Measurements from ENCODE around the gene BAHCC1. TPM values are rescaled to one million over a fixed set of nuclear protein-coding genes. Genes with fewer than 3 reads are reported as not detected.
A peak's percentile ranks its signal among the peaks of the same experiment; 100 is the strongest.

The BAHCC1 gene
- total and polyA plus RNA-seq, 3 experiments from 2014 or later: not detected

- H3K4me3 ChIP-seq (ENCODE audit: low read length): no peak overlapping the region
- Mint-ChIP-seq H3K4me1 (peaks cover 5 to 11% (median 5%) of the 10 kb centered on the region in 3 donors), H3K36me3 (no peaks in the 10 kb centered on the region), H3K27me3 (peaks cover 0 to 7% of the 10 kb centered on the region in 2 donors), H3K27ac (no peak overlapping the region), H3K9me3 (no peaks in the 10 kb centered on the region), H3K4me3 (no peak overlapping the region)
- ChIA-PET CTCF (no interaction called here), POLR2A (no interaction called here)
- no peak overlapping the region for H3K27ac ChIP-seq (ENCODE audit: low read depth, low read length)
- H3K27me3 ChIP-seq (ENCODE audit: insufficient read depth, low read length, poor library complexity, severe bottlenecking): no peaks in the 10 kb centered on the region
- no peaks in the 10 kb centered on the region for H3K9me3 ChIP-seq (ENCODE audit: low read length)
- H3K4me1 ChIP-seq (ENCODE audit: insufficient read depth, low read length): peaks cover 10% of the 10 kb centered on the region
- H3K36me3 ChIP-seq (ENCODE audit: insufficient read depth, low read length): no peaks in the 10 kb centered on the region
- DNase-seq: peak in 1 of 5 donors; percentile 21
These were observed 58.5 kb downstream of the BAHCC1 start for GRCh38 chr17:81453712-81454111.

- CTCF ChIA-PET: no interaction called here
- Histone ChIP-seq H3K9me3 (ENCODE audit: low read length) (no peaks in the 10 kb centered on the region), H3K4me1 (ENCODE audit: insufficient read depth, low read length) (peaks cover 10% of the 10 kb centered on the region), H3K27ac (ENCODE audit: low read depth, low read length) (no peak overlapping the region), H3K27me3 (ENCODE audit: insufficient read depth, low read length, poor library complexity, severe bottlenecking) (no peaks in the 10 kb centered on the region), H3K4me3 (ENCODE audit: low read length) (no peak overlapping the region), H3K36me3 (ENCODE audit: insufficient read depth, low read length) (no peaks in the 10 kb centered on the region)
- DNase-seq: no peak
- no peaks in the 10 kb centered on the region for H3K9me3 Mint-ChIP-seq
- POLR2A ChIA-PET: no interaction called here
- H3K27me3 Mint-ChIP-seq: peaks cover 0 to 7% of the 10 kb centered on the region in 2 donors
- H3K27ac Mint-ChIP-seq: no peak overlapping the region
- H3K36me3 Mint-ChIP-seq: no peaks in the 10 kb centered on the region
- H3K4me1 Mint-ChIP-seq: peaks cover 5 to 11% (median 5%) of the 10 kb centered on the region in 3 donors
- H3K4me3 Mint-ChIP-seq: no peak overlapping the region
These were observed 59.2 kb downstream of the BAHCC1 start for GRCh38 chr17:81454473-81454872.

- no peak for DNase-seq
- no peaks in the 10 kb centered on the region for H3K9me3 Mint-ChIP-seq
- Histone ChIP-seq H3K36me3 (ENCODE audit: insufficient read depth, low read length) (no peaks in the 10 kb centered on the region), H3K27ac (ENCODE audit: low read depth, low read length) (no peak overlapping the region), H3K9me3 (ENCODE audit: low read length) (no peaks in the 10 kb centered on the region), H3K4me1 (ENCODE audit: insufficient read depth, low read length) (peaks cover 10% of the 10 kb centered on the region), H3K4me3 (ENCODE audit: low read length) (no peak overlapping the region), H3K27me3 (ENCODE audit: insufficient read depth, low read length, poor library complexity, severe bottlenecking) (no peaks in the 10 kb centered on the region)
- ChIA-PET POLR2A (no interaction called here), CTCF (no interaction called here)
- H3K4me3 Mint-ChIP-seq: no peak overlapping the region
- H3K27me3 Mint-ChIP-seq: peaks cover 0 to 4% of the 10 kb centered on the region in 2 donors
- no peaks in the 10 kb centered on the region for H3K36me3 Mint-ChIP-seq
- H3K4me1 Mint-ChIP-seq: peaks cover 5 to 11% (median 5%) of the 10 kb centered on the region in 3 donors
- H3K27ac Mint-ChIP-seq: no peak overlapping the region
These were observed 60.1 kb downstream of the BAHCC1 start for GRCh38 chr17:81455387-81455786.

GRCh38 chr17:81456091-81456490 is 60.8 kb downstream of the BAHCC1 start:
- Mint-ChIP-seq H3K4me3 (no peak overlapping the region), H3K27me3 (peaks cover 0 to 4% of the 10 kb centered on the region in 2 donors), H3K4me1 (peaks cover 5 to 11% (median 5%) of the 10 kb centered on the region in 3 donors), H3K36me3 (no peaks in the 10 kb centered on the region), H3K27ac (no peak overlapping the region), H3K9me3 (no peaks in the 10 kb centered on the region)
- DNase-seq: no peak
- Histone ChIP-seq H3K27ac (ENCODE audit: low read depth, low read length) (no peak overlapping the region), H3K4me1 (ENCODE audit: insufficient read depth, low read length) (peaks cover 10% of the 10 kb centered on the region), H3K36me3 (ENCODE audit: insufficient read depth, low read length) (no peaks in the 10 kb centered on the region), H3K9me3 (ENCODE audit: low read length) (no peaks in the 10 kb centered on the region), H3K27me3 (ENCODE audit: insufficient read depth, low read length, poor library complexity, severe bottlenecking) (no peaks in the 10 kb centered on the region), H3K4me3 (ENCODE audit: low read length) (no peak overlapping the region)
- ChIA-PET POLR2A (no interaction called here), CTCF (no interaction called here)

- Mint-ChIP-seq H3K9me3 (no peaks in the 10 kb centered on the region), H3K4me1 (peaks cover 5 to 11% (median 5%) of the 10 kb centered on the region in 3 donors), H3K36me3 (no peaks in the 10 kb centered on the region), H3K4me3 (no peak overlapping the region), H3K27me3 (peaks cover 0 to 4% of the 10 kb centered on the region in 2 donors), H3K27ac (no peak overlapping the region)
- Histone ChIP-seq H3K36me3 (ENCODE audit: insufficient read depth, low read length) (no peaks in the 10 kb centered on the region), H3K9me3 (ENCODE audit: low read length) (no peaks in the 10 kb centered on the region), H3K27ac (ENCODE audit: low read depth, low read length) (no peak overlapping the region), H3K4me1 (ENCODE audit: insufficient read depth, low read length) (peaks cover 10% of the 10 kb centered on the region), H3K4me3 (ENCODE audit: low read length) (no peak overlapping the region), H3K27me3 (ENCODE audit: insufficient read depth, low read length, poor library complexity, severe bottlenecking) (no peaks in the 10 kb centered on the region)
- no peak for DNase-seq
- ChIA-PET CTCF (no interaction called here), POLR2A (no interaction called here)
These were observed 61.5 kb downstream of the BAHCC1 start for GRCh38 chr17:81456798-81457197.

- H3K4me3 Mint-ChIP-seq: no peak overlapping the region
- no peaks in the 10 kb centered on the region for H3K36me3 Mint-ChIP-seq
- ChIA-PET CTCF (no interaction called here), POLR2A (no interaction called here)
- H3K27ac Mint-ChIP-seq: no peak overlapping the region
- peaks cover 0 to 4% of the 10 kb centered on the region in 2 donors for H3K27me3 Mint-ChIP-seq
- H3K27me3 ChIP-seq (ENCODE audit: insufficient read depth, low read length, poor library complexity, severe bottlenecking): no peaks in the 10 kb centered on the region
- no peak for DNase-seq
- peaks cover 10% of the 10 kb centered on the region for H3K4me1 ChIP-seq (ENCODE audit: insufficient read depth, low read length)
- H3K4me3 ChIP-seq (ENCODE audit: low read length): no peak overlapping the region
- H3K9me3 Mint-ChIP-seq: no peaks in the 10 kb centered on the region
- H3K27ac ChIP-seq (ENCODE audit: low read depth, low read length): no peak overlapping the region
- H3K36me3 ChIP-seq (ENCODE audit: insufficient read depth, low read length): no peaks in the 10 kb centered on the region
- no peaks in the 10 kb centered on the region for H3K9me3 ChIP-seq (ENCODE audit: low read length)
- peaks cover 5 to 11% (median 5%) of the 10 kb centered on the region in 3 donors for H3K4me1 Mint-ChIP-seq
These were observed 62.1 kb downstream of the BAHCC1 start for GRCh38 chr17:81457401-81457800.

DNA sequence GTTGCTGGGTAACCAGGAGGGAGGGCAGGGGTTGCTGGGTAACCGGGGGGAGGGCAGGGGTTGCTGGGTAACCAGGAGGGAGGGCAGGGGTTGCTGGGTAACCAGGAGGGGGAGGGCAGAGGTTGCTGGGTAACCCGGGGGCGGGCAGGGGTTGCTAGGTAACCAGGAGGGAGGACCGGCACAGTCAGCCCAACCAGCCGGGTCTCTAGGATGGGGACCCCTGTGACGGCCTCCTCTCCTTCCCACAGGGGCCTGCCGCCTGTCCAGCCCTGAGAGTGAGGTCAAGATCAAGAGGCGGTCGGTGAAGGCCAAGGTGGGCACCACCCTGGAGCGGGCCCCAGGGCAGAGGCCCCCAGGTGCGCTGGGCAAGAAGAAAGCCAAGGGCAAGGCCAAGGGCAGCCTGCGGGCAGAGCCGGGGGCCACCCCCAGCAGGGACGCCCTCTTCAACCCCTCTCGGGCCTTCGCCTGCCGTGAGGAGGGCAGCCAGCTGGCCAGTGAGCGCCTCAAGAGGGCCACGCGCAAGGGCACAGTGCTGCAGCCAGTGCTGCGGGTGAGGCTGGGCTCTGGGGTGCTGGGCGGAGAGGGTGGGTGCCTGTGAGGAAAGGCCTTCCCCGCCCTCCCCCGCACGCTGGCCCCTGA is 62.8 kb downstream of the BAHCC1 start:
- H3K9me3 Mint-ChIP-seq: no peaks in the 10 kb centered on the region
- H3K27me3 ChIP-seq (ENCODE audit: insufficient read depth, low read length, poor library complexity, severe bottlenecking): no peaks in the 10 kb centered on the region
- CTCF ChIA-PET: no interaction called here
- H3K27ac Mint-ChIP-seq: no peak overlapping the region
- H3K4me3 Mint-ChIP-seq: no peak overlapping the region
- no peak overlapping the region for H3K4me3 ChIP-seq (ENCODE audit: low read length)
- H3K27ac ChIP-seq (ENCODE audit: low read depth, low read length): no peak overlapping the region
- H3K36me3 Mint-ChIP-seq: no peaks in the 10 kb centered on the region
- H3K36me3 ChIP-seq (ENCODE audit: insufficient read depth, low read length): no peaks in the 10 kb centered on the region
- peaks cover 0 to 4% of the 10 kb centered on the region in 2 donors for H3K27me3 Mint-ChIP-seq
- no peaks in the 10 kb centered on the region for H3K9me3 ChIP-seq (ENCODE audit: low read length)
- no peak for DNase-seq
- peaks cover 10% of the 10 kb centered on the region for H3K4me1 ChIP-seq (ENCODE audit: insufficient read depth, low read length)
- POLR2A ChIA-PET: no interaction called here
- H3K4me1 Mint-ChIP-seq: peaks cover 4 to 10% (median 5%) of the 10 kb centered on the region in 3 donors

DNA sequence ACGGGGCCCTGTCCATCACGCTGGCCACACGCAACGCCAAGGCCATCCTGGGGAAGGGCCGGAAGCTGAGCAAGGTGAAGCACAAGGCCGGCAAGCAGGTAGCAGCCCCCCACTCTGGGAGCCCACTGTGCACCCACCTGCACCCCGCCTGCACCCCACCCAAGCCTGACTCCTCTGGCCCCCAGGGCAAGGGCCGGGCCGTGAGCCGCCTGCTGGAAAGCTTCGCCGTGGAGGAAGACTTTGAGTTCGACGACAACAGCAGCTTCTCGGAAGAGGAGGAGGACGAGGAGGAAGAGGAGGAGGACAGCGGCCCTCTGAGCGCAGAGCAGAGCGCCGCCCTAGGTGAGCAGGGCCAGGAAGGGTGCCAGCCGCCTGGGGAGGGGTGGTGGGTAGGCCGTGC is 63.4 kb downstream of the BAHCC1 start:
- Mint-ChIP-seq H3K27ac (no peak overlapping the region), H3K36me3 (no peaks in the 10 kb centered on the region), H3K4me3 (no peak overlapping the region), H3K4me1 (peaks cover 0 to 4% (median 2%) of the 10 kb centered on the region in 3 donors), H3K9me3 (no peaks in the 10 kb centered on the region), H3K27me3 (no peaks in the 10 kb centered on the region)
- Histone ChIP-seq H3K27me3 (ENCODE audit: insufficient read depth, low read length, poor library complexity, severe bottlenecking) (no peaks in the 10 kb centered on the region), H3K36me3 (ENCODE audit: insufficient read depth, low read length) (no peaks in the 10 kb centered on the region), H3K9me3 (ENCODE audit: low read length) (no peaks in the 10 kb centered on the region), H3K27ac (ENCODE audit: low read depth, low read length) (no peak overlapping the region), H3K4me3 (ENCODE audit: low read length) (no peak overlapping the region), H3K4me1 (ENCODE audit: insufficient read depth, low read length) (peaks cover 6% of the 10 kb centered on the region)
- no peak for DNase-seq
- CTCF ChIA-PET: no interaction called here
- POLR2A ChIA-PET: no interaction called here
